H1 (cell line): ENCODE data around the gene PRRG3. TPM values are rescaled to one million over a fixed set of nuclear protein-coding genes. Genes with fewer than 3 reads are reported as not detected.

Source experiments
- CTCF ChIA-PET: fragments of 300-600 bp; sonication (Branson Sonifier 250); formaldehyde crosslinking; loops from one replicate; lab custom pipeline; 2021; ENCODE audit not compliant: partially characterized antibody; lab: Charles Lee
- POLR2A ChIA-PET: fragments of 300-600 bp; sonication (Branson Sonifier 250); formaldehyde crosslinking; loops from one replicate; lab custom pipeline; 2021; ENCODE audit warnings: inconsistent platforms; ENCODE audit not compliant: partially characterized antibody; lab: Charles Lee
- DNase-seq, 2 experiments: peaks; one replicate each; pipeline versions ENCODE4 v3.0.0 to v3.0.0-alpha.2; 2010 to 2022; ENCODE audit warnings: low spot score in 2 of 2, low read depth in 1 of 2, mixed read lengths in 1 of 2
- FAIRE-seq: peaks from 2 replicates; lab custom pipeline; 2011; peaks lifted over from hg19 to GRCh38; lab: Jason Lieb, UNC
- H2AFZ ChIP-seq: 2 replicates; pipeline ENCODE4 v1.8.1; 2012; ENCODE audit warnings: low read length, inconsistent platforms
- H2AK5ac ChIP-seq: 2 replicates; pipeline ENCODE4 v1.6.1; 2013; ENCODE audit warnings: low read depth, low read length
- H2BK120ac ChIP-seq: replicated peaks from 2 replicates; pipeline ENCODE3; 2013; ENCODE audit warnings: low read depth, low read length, inconsistent platforms
- H2BK12ac ChIP-seq: 2 replicates; pipeline ENCODE4 v1.6.1; 2013; ENCODE audit warnings: low read depth, low read length
- H2BK15ac ChIP-seq: 2 replicates; pipeline ENCODE4 v1.6.1; 2013; ENCODE audit warnings: low read length
- H2BK20ac ChIP-seq: 2 replicates; pipeline ENCODE4 v1.6.1; 2013; ENCODE audit warnings: low read length
- H2BK5ac ChIP-seq: 2 replicates; pipeline ENCODE4 v1.6.1; 2013; ENCODE audit warnings: low read depth, low read length
- H3K14ac ChIP-seq: 2 replicates; pipeline ENCODE4 v1.6.1; 2013; ENCODE audit warnings: inconsistent platforms; ENCODE audit not compliant: insufficient read length
- H3K18ac ChIP-seq: 2 replicates; pipeline ENCODE4 v1.6.1; 2013; ENCODE audit warnings: low read length; ENCODE audit errors: extremely low read depth
- H3K23ac ChIP-seq: 2 replicates; pipeline ENCODE4 v1.6.1; 2013; ENCODE audit warnings: inconsistent platforms; ENCODE audit not compliant: insufficient read length
- H3K23me2 ChIP-seq: 2 replicates; pipeline ENCODE4 v1.6.1; 2013; ENCODE audit warnings: low read depth, low read length
- H3K27ac ChIP-seq: 2 replicates; pipeline ENCODE4 v1.6.1; 2011; ENCODE audit warnings: low read depth, low read length, inconsistent platforms
- H3K27me3 ChIP-seq, 4 experiments: replicated peaks in 1 of 4; 1 replicate in 1 of 4; 2 replicates in 3 of 4; pipeline versions ENCODE4 v1.6.1 to v1.8.1; 2011 to 2013; ENCODE audit warnings: low read length in 3 of 4, mild to moderate bottlenecking in 3 of 4, inconsistent platforms in 2 of 4, mixed read lengths in 2 of 4, moderate library complexity in 1 of 4; ENCODE audit not compliant: control insufficient read depth in 3 of 4, insufficient read depth in 3 of 4; ENCODE audit errors: extremely low read depth in 1 of 4
- H3K36me3 ChIP-seq, 4 experiments: 2 replicates each; pipeline versions ENCODE4 v1.6.1 to v1.8.1; 2011 to 2013; ENCODE audit warnings: mild to moderate bottlenecking in 4 of 4, low read length in 3 of 4, moderate library complexity in 2 of 4, control low read depth in 1 of 4, inconsistent platforms in 1 of 4; ENCODE audit not compliant: insufficient read depth in 4 of 4, control insufficient read depth in 2 of 4
- H3K4ac ChIP-seq: replicated peaks from 2 replicates; pipeline ENCODE3; 2013; ENCODE audit warnings: low read length, low read depth, mixed read lengths, inconsistent platforms; ENCODE audit not compliant: insufficient read length
- H3K4me1 ChIP-seq, 4 experiments: replicated peaks in 1 of 4; 1 replicate in 1 of 4; 2 replicates in 3 of 4; pipeline versions ENCODE4 v1.6.1 to v1.8.1; 2011 to 2013; ENCODE audit warnings: low read length in 3 of 4, inconsistent platforms in 2 of 4, mixed read lengths in 1 of 4; ENCODE audit not compliant: insufficient read depth in 4 of 4, control insufficient read depth in 3 of 4
- H3K4me2 ChIP-seq, 2 experiments: 2 replicates each; pipeline versions ENCODE4 v1.6.1 to v1.8.1; 2011 to 2013; ENCODE audit warnings: low read depth in 2 of 2, low read length in 2 of 2, control low read depth in 1 of 2, inconsistent platforms in 1 of 2, mild to moderate bottlenecking in 1 of 2; ENCODE audit not compliant: insufficient read depth in 1 of 2
- H3K4me3 ChIP-seq, 4 experiments: fragments of 200-600, 300-600 bp in 1 of 4; sonication (generic), shearing (Covaris generic), sonication (Bioruptor Twin) in 1 of 4; 2 replicates each; pipeline versions ENCODE4 v1.5.1 to v1.8.1; 2011 to 2016; ENCODE audit warnings: low read length in 4 of 4, low read depth in 3 of 4, control low read depth in 2 of 4, inconsistent platforms in 2 of 4, mild to moderate bottlenecking in 2 of 4, mixed read lengths in 1 of 4, moderate library complexity in 1 of 4; ENCODE audit not compliant: insufficient read depth in 2 of 4; ENCODE audit errors: extremely low read depth in 1 of 4
- H3K56ac ChIP-seq: replicated peaks from 2 replicates; pipeline ENCODE3; 2013; ENCODE audit warnings: low read depth, mild to moderate bottlenecking, mixed read lengths, low read length, inconsistent platforms; ENCODE audit not compliant: insufficient read length
- H3K79me1 ChIP-seq: 2 replicates; pipeline ENCODE4 v1.6.1; 2013; ENCODE audit warnings: low read depth, low read length, control low read depth
- H3K79me2 ChIP-seq, 2 experiments: 2 replicates each; pipeline versions ENCODE4 v1.6.1 to v1.8.1; 2012 to 2013; ENCODE audit warnings: low read length in 2 of 2, mild to moderate bottlenecking in 2 of 2, inconsistent platforms in 1 of 2; ENCODE audit not compliant: insufficient read depth in 2 of 2, control insufficient read depth in 1 of 2
- H3K9ac ChIP-seq, 4 experiments: replicated peaks in 1 of 4; 1 replicate in 1 of 4; 2 replicates in 3 of 4; pipeline versions ENCODE4 v1.6.1 to v1.8.1; 2011 to 2013; ENCODE audit warnings: low read depth in 3 of 4, low read length in 3 of 4, control low read depth in 2 of 4, mild to moderate bottlenecking in 2 of 4, moderate library complexity in 2 of 4, inconsistent platforms in 1 of 4; ENCODE audit errors: extremely low read depth in 1 of 4
- H3K9me3 ChIP-seq, 2 experiments: 2 replicates each; pipeline versions ENCODE4 v1.6.1 to v1.8.1; 2012 to 2013; ENCODE audit warnings: mild to moderate bottlenecking in 2 of 2, moderate library complexity in 2 of 2, control low read depth in 1 of 2, inconsistent platforms in 1 of 2, low read depth in 1 of 2, low read length in 1 of 2, mixed read lengths in 1 of 2; ENCODE audit not compliant: insufficient read depth in 2 of 2
- H4K20me1 ChIP-seq, 2 experiments: replicated peaks in 1 of 2; 2 replicates each; pipeline versions ENCODE3 to v1.8.1; 2011 to 2013; ENCODE audit warnings: inconsistent platforms in 2 of 2, low read length in 2 of 2, mild to moderate bottlenecking in 1 of 2; ENCODE audit not compliant: insufficient read depth in 2 of 2, control insufficient read depth in 1 of 2
- H4K5ac ChIP-seq: 2 replicates; pipeline ENCODE4 v1.6.1; 2013; ENCODE audit warnings: low read length, low read depth, mixed read lengths, inconsistent platforms; ENCODE audit not compliant: insufficient read length
- H4K8ac ChIP-seq: 2 replicates; pipeline ENCODE4 v1.8.0; 2013; ENCODE audit warnings: mild to moderate bottlenecking, moderate library complexity, low read length, inconsistent platforms; ENCODE audit not compliant: insufficient read depth; ENCODE audit errors: extremely low read depth
- H4K91ac ChIP-seq: replicated peaks from 2 replicates; pipeline ENCODE3; 2013; ENCODE audit warnings: low read length, mixed read lengths, inconsistent platforms; ENCODE audit not compliant: insufficient read length
- BACH1 ChIP-seq: IDR thresholded peaks from 2 replicates; pipeline ENCODE4 v1.6.1; 2012; ENCODE audit warnings: low read length, improper control_type of control experiment
- CBX5 ChIP-seq: fragments of 300-800, 300-1000 bp; sonication (generic); IDR thresholded peaks from 2 replicates; pipeline ENCODE4 v1.7.1; 2016; ENCODE audit warnings: antibody characterized with exemption, low read length, low read depth
- CBX8 ChIP-seq: fragments of 300-800, 300-1000 bp; sonication (generic); IDR thresholded peaks from 2 replicates; pipeline ENCODE4 v1.7.1; 2016; ENCODE audit warnings: low read depth, low read length, borderline replicate concordance
- CREB1 ChIP-seq: IDR thresholded peaks from 2 replicates; pipeline ENCODE4 v1.6.1; 2012; ENCODE audit warnings: inconsistent platforms
- GABPA ChIP-seq: IDR thresholded peaks from 2 replicates; pipeline ENCODE4 v1.6.1; 2011; ENCODE audit warnings: mild to moderate bottlenecking, low read length, moderate library complexity, borderline replicate concordance; ENCODE audit not compliant: insufficient read depth
- GTF2F1 ChIP-seq: IDR thresholded peaks from 2 replicates; pipeline ENCODE4 v1.6.1; 2012; ENCODE audit warnings: low read depth, low read length, improper control_type of control experiment, borderline replicate concordance
- HDAC2 ChIP-seq, 2 experiments: fragments of 300-600 bp in 1 of 2; sonication (generic) in 1 of 2; IDR thresholded peaks; 2 replicates each; pipeline ENCODE4 v1.6.1; 2011 to 2012; ENCODE audit warnings: low read depth in 2 of 2, low read length in 2 of 2, mild to moderate bottlenecking in 2 of 2, moderate library complexity in 2 of 2, borderline replicate concordance in 1 of 2, inconsistent platforms in 1 of 2
- HDAC6 ChIP-seq: IDR thresholded peaks from one replicate; pipeline ENCODE4 v1.7.1; 2012; ENCODE audit warnings: low read depth, mild to moderate bottlenecking, inconsistent platforms, low read length, moderate library complexity
- RXRA ChIP-seq: IDR thresholded peaks from 2 replicates; pipeline ENCODE4 v1.6.1; 2011; ENCODE audit warnings: low read depth, mild to moderate bottlenecking, low read length, moderate library complexity; ENCODE audit not compliant: insufficient read depth
- SP4 ChIP-seq: IDR thresholded peaks from 2 replicates; pipeline ENCODE4 v1.6.1; 2012; ENCODE audit warnings: low read length, inconsistent platforms
- SRF ChIP-seq: IDR thresholded peaks from 2 replicates; pipeline ENCODE4 v1.6.1; 2011; ENCODE audit warnings: mild to moderate bottlenecking, low read depth, low read length, moderate library complexity
- TAF1 ChIP-seq: IDR thresholded peaks from 2 replicates; pipeline ENCODE4 v1.6.1; 2011; ENCODE audit warnings: mild to moderate bottlenecking, low read depth, low read length
- WGBS, 2 experiments: shearing (Covaris generic) in 1 of 2; methylation state at CpG; one replicate each; pipeline versions ENCODE4 v1.1.6 to v1.1.7; 2013 to 2015; ENCODE audit warnings: low lambda C conversion rate in 2 of 2, mixed read lengths in 2 of 2, inconsistent platforms in 1 of 2, low coverage in 1 of 2, missing lambda C conversion rate in 1 of 2; ENCODE audit not compliant: insufficient replicate concordance in 2 of 2, insufficient coverage in 1 of 2, insufficient read length in 1 of 2; ENCODE audit errors: extremely low coverage in 1 of 2, missing lambda C conversion rate in 1 of 2; 5-methylcytosine and 5-hydroxymethylcytosine counted together
- polyA plus RNA-seq, 7 experiments: library from polyadenylated mRNA; depleted of rRNA in 3 of 7; stranded (reverse) in 5 of 7; unstranded in 2 of 7; fragments of >200 nt in 5 of 7; fragments of 200-250 nt in 2 of 7; gene quantifications; 1 replicate in 5 of 7; 2 replicates in 1 of 7; 4 replicates in 1 of 7; pipeline versions ENCODE4 v1.2.1 to v1.2.3, GENCODE V29; 2011 to 2013; ENCODE audit warnings: missing spikeins in 2 of 7, mixed read lengths in 2 of 7
- total RNA-seq: library from RNA; stranded (reverse); fragmentation: NEBNext Ultra II Directional; extraction: Animal tissue kit (Norgen Biotek cat#: 25700); gene quantifications from 2 replicates; pipeline ENCODE4 v1.2.1, GENCODE V29; 2021
- TF ChIP-seq, protein P1 (sequence below): IDR thresholded peaks from 2 replicates; pipeline ENCODE4 v1.6.1; 2012; ENCODE audit warnings: inconsistent platforms
- TF ChIP-seq, protein P2 (sequence below): IDR thresholded peaks from 2 replicates; pipeline ENCODE4 v1.6.1; 2011; ENCODE audit warnings: low read depth, mild to moderate bottlenecking, low read length; ENCODE audit not compliant: insufficient read depth

Gene PRRG3
- total and polyA plus RNA-seq, 2 of the 8 experiments (the other 6 are each of a cell fraction or from before 2014, with no cell fraction given): 4.2 to 5.4 TPM

GRCh38 chrX:151738751-151739150 is 43.5 kb downstream of the PRRG3 start:
- TF ChIP-seq BACH1: no peak
- no peak for TF ChIP-seq GABPA
- no peak for TF ChIP-seq CBX5
- no peak for TF ChIP-seq TAF1
- TF ChIP-seq CREB1: no peak
- no peak for TF ChIP-seq SP4
- TF ChIP-seq HDAC2 (IDR thresholded peaks at IDR 0.05; ENCODE audit: borderline replicate concordance in 1 of 2, low read depth in 2 of 2, low read length in 2 of 2): no peak
- TF ChIP-seq HDAC6: no peak
- TF ChIP-seq SRF: no peak
- TF ChIP-seq RXRA: no peak
- TF ChIP-seq, protein P1, sequence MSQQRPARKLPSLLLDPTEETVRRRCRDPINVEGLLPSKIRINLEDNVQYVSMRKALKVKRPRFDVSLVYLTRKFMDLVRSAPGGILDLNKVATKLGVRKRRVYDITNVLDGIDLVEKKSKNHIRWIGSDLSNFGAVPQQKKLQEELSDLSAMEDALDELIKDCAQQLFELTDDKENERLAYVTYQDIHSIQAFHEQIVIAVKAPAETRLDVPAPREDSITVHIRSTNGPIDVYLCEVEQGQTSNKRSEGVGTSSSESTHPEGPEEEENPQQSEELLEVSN: no peak
- TF ChIP-seq CBX8: no peak
- TF ChIP-seq, protein P2, sequence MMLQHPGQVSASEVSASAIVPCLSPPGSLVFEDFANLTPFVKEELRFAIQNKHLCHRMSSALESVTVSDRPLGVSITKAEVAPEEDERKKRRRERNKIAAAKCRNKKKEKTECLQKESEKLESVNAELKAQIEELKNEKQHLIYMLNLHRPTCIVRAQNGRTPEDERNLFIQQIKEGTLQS: no peak
- no peak for TF ChIP-seq GTF2F1
- CTCF ChIA-PET: interaction anchor here (0.7 to 3.3 kb wide), 4 partner anchors 8 to 1082 kb away, joined by 3 to 15 read pairs (median 3); no protein-coding TSS in a partner anchor
- Histone ChIP-seq H3K9me3 (no peaks in the 10 kb centered on the region), H2BK15ac (no peak overlapping the region), H2AFZ (no peak overlapping the region), H3K79me2 (no peaks in the 10 kb centered on the region), H3K9ac (no peak overlapping the region), H3K56ac (no peak overlapping the region), H4K20me1 (no peaks in the 10 kb centered on the region), H3K4ac (no peak overlapping the region), H3K36me3 (no peaks in the 10 kb centered on the region), H2AK5ac (no peak overlapping the region), H3K23ac (no peak overlapping the region), H3K27me3 (no peaks in the 10 kb centered on the region), H4K91ac (no peak overlapping the region), H3K79me1 (no peaks in the 10 kb centered on the region), H3K23me2 (no peaks in the 10 kb centered on the region), H2BK20ac (no peak overlapping the region), H3K18ac (no peak overlapping the region), H3K4me2 (no peak overlapping the region), H3K27ac (no peak overlapping the region), H2BK12ac (no peak overlapping the region), H2BK120ac (no peak overlapping the region), H3K14ac (no peak overlapping the region), H3K4me1 (no peaks in the 10 kb centered on the region), H3K4me3 (no peak overlapping the region), H4K8ac (no peak overlapping the region), H4K5ac (no peak overlapping the region), H2BK5ac (no peak overlapping the region)
- DNase-seq (no peak), FAIRE-seq (no peak)
- 91% methylated on average over 5 of the region's 7 CpGs; no CpG with 5 or more reads in 1 of the 2 experiments for WGBS, 2 experiments
- POLR2A ChIA-PET: no interaction called here
